IPS-NIHi7 (cell line): Measurements from ENCODE around the gene ADGRB3.
"Not testable (repeated sequence)": the region's sequence is repeated elsewhere in the genome, so short reads cannot be mapped to it uniquely, and the experiment has no call there.

Source experiments
- DNase-seq: peaks from one replicate; pipeline ENCODE4 v3.0.0; 2012; ENCODE audit warnings: mixed read lengths; ENCODE audit errors: extremely low spot score

The ADGRB3 gene

DNA sequence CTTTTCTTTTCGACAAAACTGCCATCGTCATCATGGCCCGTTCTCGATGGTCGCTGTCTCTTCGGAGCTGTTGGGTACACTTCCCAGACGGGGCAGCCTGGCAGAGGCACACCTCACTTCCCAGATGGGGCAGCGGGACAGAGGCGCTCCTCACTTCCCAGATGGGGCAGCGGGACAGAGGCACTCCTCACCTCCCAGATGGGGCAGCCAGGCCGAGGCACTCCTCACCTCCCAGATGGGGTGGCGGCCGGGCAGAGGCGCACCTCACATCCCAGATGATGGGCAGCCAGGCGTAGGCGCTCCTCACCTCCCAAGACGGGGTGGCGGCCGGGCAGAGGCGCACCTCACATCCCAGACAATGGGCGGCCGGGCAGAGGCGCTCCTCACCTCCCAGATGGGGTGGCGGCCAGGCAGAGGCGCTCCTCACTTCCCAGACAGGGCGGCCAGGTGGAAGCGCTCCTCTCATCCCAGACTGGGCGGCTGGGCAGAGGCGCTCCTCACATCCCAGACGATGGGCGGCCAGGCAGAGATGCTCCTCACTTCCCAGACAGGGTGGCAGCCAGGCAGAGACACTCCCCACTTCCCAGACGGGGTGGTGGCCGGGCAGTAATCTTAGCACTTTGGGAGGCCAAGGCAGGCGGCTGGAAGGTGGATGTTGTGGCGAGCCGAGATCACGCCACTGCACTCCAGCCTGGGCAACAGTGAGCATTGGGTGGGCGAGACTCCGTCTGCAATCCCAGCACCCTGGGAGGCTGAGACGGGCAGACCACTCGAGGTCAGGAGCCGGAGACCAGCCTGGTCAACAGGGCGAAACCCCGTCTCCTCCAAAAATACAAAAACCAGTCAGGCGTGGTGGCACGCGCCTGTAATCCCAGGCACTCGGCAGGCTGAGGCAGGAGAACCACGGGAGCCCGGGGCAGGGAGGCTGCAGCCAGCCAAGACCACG lies 486.7 kb downstream of the ADGRB3 start:
- not testable (repeated sequence) for DNase-seq

- DNase-seq = no peak
Measured at GRCh38 chr6:69122407-69122773, 487.3 kb downstream of the ADGRB3 start.

DNA sequence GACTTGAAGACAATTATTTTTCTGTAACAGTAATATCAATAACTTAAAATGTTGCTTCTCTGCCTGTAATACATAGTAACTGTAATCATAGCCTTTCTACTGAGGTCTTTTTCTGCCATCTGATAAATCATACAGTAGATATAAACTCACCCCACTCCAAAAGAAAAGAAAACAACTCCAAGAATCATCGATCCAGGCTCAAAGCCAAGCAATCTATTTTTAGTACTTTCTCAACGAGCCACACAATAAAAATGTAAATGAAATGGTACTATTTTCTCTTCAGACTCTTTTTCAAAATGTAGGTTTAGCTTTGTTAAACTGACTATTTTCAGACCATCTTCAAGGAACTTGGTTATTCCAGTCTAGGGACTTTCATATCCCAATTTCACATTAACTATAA lies 493.3 kb downstream of the ADGRB3 start:
- DNase-seq = no peak

DNA sequence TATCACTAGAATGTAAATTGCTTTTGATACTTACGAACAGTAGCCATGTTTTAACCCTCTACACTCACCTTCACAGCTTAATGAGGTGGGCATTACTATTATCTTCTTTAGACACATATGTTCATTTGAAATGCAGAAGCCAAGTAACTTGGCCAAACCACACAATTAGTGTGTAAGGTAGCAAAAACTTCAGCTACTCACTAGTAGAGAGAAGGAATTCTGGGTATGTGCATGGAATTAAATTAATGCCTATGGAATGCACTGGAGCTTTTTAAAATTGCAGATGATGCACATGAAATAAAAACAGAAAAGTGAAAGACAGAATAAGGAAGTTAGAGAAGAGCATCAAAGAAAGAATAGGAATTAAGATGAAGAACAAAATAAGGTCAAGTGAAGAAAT lies 494.0 kb downstream of the ADGRB3 start:
- no peak for DNase-seq

- DNase-seq = no peak
Measured at GRCh38 chr6:69135927-69136326, 500.8 kb downstream of the ADGRB3 start.

- no peak for DNase-seq
Measured at GRCh38 chr6:69138148-69138547, 503.1 kb downstream of the ADGRB3 start.

DNA sequence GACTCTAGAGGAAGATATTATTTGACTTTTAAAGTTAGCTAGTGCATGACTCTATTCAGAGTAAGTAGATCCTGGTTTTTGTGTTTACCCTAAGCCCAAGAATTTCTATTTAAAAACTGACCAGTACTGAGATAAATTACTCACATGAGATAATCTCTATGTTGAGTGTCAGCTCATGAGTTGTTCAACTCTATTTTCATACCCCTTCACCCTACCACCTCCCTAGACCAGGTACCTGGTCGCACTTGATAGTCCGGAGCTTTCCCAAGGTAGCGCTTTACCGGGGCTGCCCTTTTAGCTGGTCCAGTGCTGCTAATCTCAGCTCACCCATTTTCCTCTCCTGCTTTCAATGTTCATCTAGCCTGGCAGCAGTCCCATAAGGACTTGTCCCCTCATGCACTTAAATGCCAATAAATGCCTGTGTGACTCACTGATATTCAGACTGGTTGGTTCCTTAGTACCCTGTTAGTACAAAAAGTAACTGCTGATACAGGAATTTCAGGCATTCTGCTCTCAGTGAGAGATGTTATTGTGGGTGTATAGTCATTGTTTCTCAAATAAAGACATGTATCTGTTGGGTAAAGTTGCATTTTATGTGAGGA lies 503.9 kb downstream of the ADGRB3 start:
- no peak for DNase-seq

GRCh38 chr6:69145062-69145461 lies 510.0 kb downstream of the ADGRB3 start:
- no peak for DNase-seq

DNA sequence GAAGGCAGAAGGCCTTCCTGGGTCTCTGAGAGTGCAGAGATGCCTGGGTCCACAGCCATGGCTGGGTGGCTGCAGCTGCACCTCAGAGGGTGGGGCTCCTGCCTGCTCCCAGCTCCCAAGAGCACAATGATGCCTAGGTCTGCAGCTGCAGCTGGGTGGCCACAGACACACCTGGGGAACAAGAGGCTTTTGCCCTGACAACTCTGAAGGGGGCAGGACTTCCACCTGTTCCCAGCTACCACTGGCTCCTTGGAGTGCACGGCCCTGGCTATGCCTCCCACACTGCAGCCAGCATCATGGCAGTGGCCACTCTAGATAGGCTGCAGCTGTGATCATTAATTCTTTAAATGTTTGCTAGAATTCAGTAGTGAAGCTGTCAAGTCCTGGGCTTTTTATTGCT lies 511.3 kb downstream of the ADGRB3 start:
- DNase-seq = no peak

DNA sequence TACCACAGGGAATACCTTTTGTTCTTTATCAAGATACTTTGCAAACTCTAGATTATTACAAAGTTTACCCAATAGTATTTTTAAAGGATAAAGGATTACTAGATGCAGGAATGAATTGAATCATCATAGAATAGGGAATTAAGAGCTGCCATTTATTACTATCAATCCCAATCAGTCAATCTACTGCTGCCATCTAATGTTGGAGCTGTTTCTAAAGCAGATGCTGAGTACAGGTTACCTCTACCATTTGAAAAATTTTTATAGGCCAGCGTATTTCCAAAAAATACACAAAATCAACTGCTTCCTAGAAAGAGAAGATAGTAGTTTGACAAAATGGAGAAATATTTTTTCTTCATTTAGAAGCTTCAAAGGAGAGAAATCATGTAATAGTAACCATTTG lies 520.4 kb downstream of the ADGRB3 start:
- no peak for DNase-seq

GRCh38 chr6:69162811-69163210 lies 527.7 kb downstream of the ADGRB3 start:
- DNase-seq = no peak

- DNase-seq = peak; percentile 53
Measured at GRCh38 chr6:69164564-69165229, 529.6 kb downstream of the ADGRB3 start.

GRCh38 chr6:69179681-69180080 lies 544.6 kb downstream of the ADGRB3 start:
- peak; percentile 20 for DNase-seq

- DNase-seq = no peak
Measured at GRCh38 chr6:69180361-69181067, 545.4 kb downstream of the ADGRB3 start.

- no peak for DNase-seq
Measured at GRCh38 chr6:69181964-69182363, 546.9 kb downstream of the ADGRB3 start.

- no peak for DNase-seq
Measured at GRCh38 chr6:69185276-69185675, 550.2 kb downstream of the ADGRB3 start.

GRCh38 chr6:69202768-69203167 lies 567.7 kb downstream of the ADGRB3 start:
- DNase-seq = no peak

GRCh38 chr6:69216127-69216526 lies 581.0 kb downstream of the ADGRB3 start:
- DNase-seq = peak; percentile 15

DNA sequence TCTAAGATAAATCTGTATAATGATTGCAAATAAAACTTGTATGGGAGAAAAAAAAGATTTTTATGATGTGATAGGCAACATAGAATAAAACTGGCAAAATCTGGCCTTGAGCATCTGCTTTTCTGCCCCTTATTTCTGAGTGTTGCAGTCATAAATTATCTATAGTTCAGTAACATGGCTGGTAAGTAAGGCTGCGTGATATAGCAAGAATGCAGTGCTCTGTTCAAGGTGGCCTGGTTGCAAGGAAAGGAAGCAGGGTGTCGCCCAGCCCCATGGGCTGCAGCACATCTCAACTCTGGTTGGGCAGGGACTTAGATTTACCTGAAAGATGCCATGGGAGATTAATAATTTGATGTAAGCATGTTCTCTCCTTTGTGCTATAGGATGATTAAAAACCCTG lies 582.3 kb downstream of the ADGRB3 start:
- no peak for DNase-seq

- DNase-seq = no peak
Measured at GRCh38 chr6:69220375-69220774, 585.3 kb downstream of the ADGRB3 start.

GRCh38 chr6:69232008-69232407 lies 596.9 kb downstream of the ADGRB3 start:
- DNase-seq = no peak

DNA sequence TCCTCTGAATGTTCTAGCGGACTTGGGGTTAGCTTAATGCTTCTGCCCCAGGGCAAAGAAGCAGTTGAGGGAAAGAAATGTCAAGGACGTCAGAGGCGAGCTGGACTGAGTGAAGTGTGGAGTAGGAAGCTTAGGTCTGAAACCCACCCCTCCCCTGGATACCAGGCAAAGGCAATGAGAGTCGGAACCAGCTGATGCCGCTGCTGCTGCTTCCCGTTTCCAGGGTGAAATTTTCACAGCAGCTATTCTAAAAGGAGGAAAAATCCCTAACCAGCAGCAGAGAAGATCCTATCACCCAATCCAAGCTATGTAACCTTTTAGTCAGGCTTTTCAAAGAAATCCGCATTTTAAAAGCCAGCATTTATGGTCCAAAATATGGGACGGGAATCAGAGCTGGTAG lies 597.4 kb downstream of the ADGRB3 start:
- peak; percentile 9 for DNase-seq
